ENCODE measurements around the gene SCO2.

- TF ChIP-seq CTCF (IDR thresholded peaks at IDR 0.05; ENCODE audit: poor library complexity, severe bottlenecking), result no peak
- TF ChIP-seq POLR2AphosphoS5 (IDR thresholded peaks at IDR 0.05), result no peak
- TF ChIP-seq REST (IDR thresholded peaks at IDR 0.05; ENCODE audit: borderline replicate concordance), result no peak
- no peak for TF ChIP-seq EZH2 (IDR thresholded peaks at IDR 0.05; ENCODE audit: borderline replicate concordance, insufficient read depth, low read length, poor library complexity, severe bottlenecking)
- TF ChIP-seq EP300 (conservative IDR thresholded peaks at IDR 0.05; ENCODE audit: poor library complexity, severe bottlenecking), result no peak
- no peak for TF ChIP-seq MXI1 (conservative IDR thresholded peaks at IDR 0.05; ENCODE audit: poor library complexity, severe bottlenecking)
- no peak for TF ChIP-seq SMC3 (conservative IDR thresholded peaks at IDR 0.05; ENCODE audit: poor library complexity)
- no peak for TF ChIP-seq TAF1 (IDR thresholded peaks at IDR 0.05; ENCODE audit: low read depth)
- no peak for TF ChIP-seq RAD21 (conservative IDR thresholded peaks at IDR 0.05)
Observed at GRCh38 chr22:50483977-50484853, 41.2 kb downstream of the SCO2 start.

Measured in neural cell (in vitro differentiated cells).